GM23338 (cell line): ENCODE results near the gene GNA12. TPM values are rescaled to one million over a fixed set of nuclear protein-coding genes. Genes with fewer than 3 reads are reported as not detected.

ENCODE experiments used
- ATAC-seq: fragments of 200-7000 bp; cut with Tn5 transposase; 3 replicates; pipeline ENCODE4 v1.9.1; 2020
- DNase-seq: peaks from one replicate; pipeline ENCODE4 v3.0.0-alpha.2; 2015; ENCODE audit warnings: low spot score
- H2AFZ ChIP-seq: fragments of 200-600 bp; sonication (generic); 2 replicates; pipeline ENCODE4 v1.8.0; 2016; ENCODE audit warnings: antibody characterized with exemption, mild to moderate bottlenecking, moderate library complexity
- H3F3A ChIP-seq: fragments of 200-600 bp; sonication (generic); replicated peaks from 2 replicates; pipeline ENCODE4 v1.8.0; 2017; ENCODE audit warnings: antibody characterized with exemption, mixed run types, low read depth
- H3K27ac ChIP-seq: fragments of 200-600 bp; sonication (generic); 2 replicates; pipeline ENCODE4 v1.6.1; 2016; ENCODE audit warnings: low read depth
- H3K27me3 ChIP-seq: fragments of 200-600 bp; sonication (generic); 2 replicates; pipeline ENCODE4 v1.8.0; 2016; ENCODE audit warnings: mild to moderate bottlenecking, mixed run types, moderate library complexity; ENCODE audit not compliant: insufficient read depth
- H3K36me3 ChIP-seq: fragments of 200-600 bp; sonication (generic); 2 replicates; pipeline ENCODE4 v1.8.0; 2016; ENCODE audit warnings: mild to moderate bottlenecking; ENCODE audit not compliant: insufficient read depth
- H3K4me1 ChIP-seq: fragments of 200-600 bp; sonication (generic); 2 replicates; pipeline ENCODE4 v1.8.0; 2016; ENCODE audit warnings: mild to moderate bottlenecking, moderate library complexity; ENCODE audit not compliant: insufficient read depth
- H3K4me2 ChIP-seq: fragments of 200-600 bp; sonication (generic); 2 replicates; pipeline ENCODE4 v1.7.1; 2017; ENCODE audit warnings: mixed run types
- H3K4me3 ChIP-seq: fragments of 200-600 bp; sonication (generic); 2 replicates; pipeline ENCODE4 v1.6.1; 2016; ENCODE audit warnings: mixed run types
- H3K79me2 ChIP-seq: fragments of 200-600 bp; sonication (generic); replicated peaks from 2 replicates; pipeline ENCODE4 v1.8.0; 2017; ENCODE audit warnings: mild to moderate bottlenecking; ENCODE audit not compliant: insufficient read depth
- H3K9me2 ChIP-seq: fragments of 200-600 bp; sonication (generic); 2 replicates; pipeline ENCODE4 v1.8.0; 2017; ENCODE audit not compliant: insufficient read depth
- H4K20me1 ChIP-seq: fragments of 200-600 bp; sonication (generic); replicated peaks from 2 replicates; pipeline ENCODE4 v1.8.0; 2017; ENCODE audit warnings: mild to moderate bottlenecking; ENCODE audit not compliant: insufficient read depth
- H3K27ac Mint-ChIP-seq: 2 replicates; pipeline ENCODE4 v1.8.0; 2020; ENCODE audit warnings: inconsistent platforms, mild to moderate bottlenecking, moderate library complexity, mixed read lengths
- H3K27me3 Mint-ChIP-seq: 3 replicates; pipeline ENCODE4 v1.8.0; 2022; ENCODE audit warnings: low read depth, mild to moderate bottlenecking, moderate library complexity, mixed read lengths, inconsistent platforms; ENCODE audit not compliant: insufficient read depth, poor library complexity
- H3K36me3 Mint-ChIP-seq: 3 replicates; pipeline ENCODE4 v1.8.0; 2021; ENCODE audit warnings: low read depth, mild to moderate bottlenecking, inconsistent platforms, moderate library complexity, mixed read lengths
- H3K4me1 Mint-ChIP-seq: 3 replicates; pipeline ENCODE4 v1.8.0; 2020; ENCODE audit warnings: mild to moderate bottlenecking, inconsistent platforms, mixed read lengths
- H3K4me3 Mint-ChIP-seq: 3 replicates; pipeline ENCODE4 v1.8.0; 2021; ENCODE audit warnings: moderate library complexity, mild to moderate bottlenecking, inconsistent platforms, mixed read lengths
- H3K9me3 Mint-ChIP-seq: 3 replicates; pipeline ENCODE4 v1.8.0; 2020; ENCODE audit warnings: moderate library complexity, mild to moderate bottlenecking, inconsistent platforms, mixed read lengths
- CREB1 ChIP-seq: fragments of 250-450 bp; sonication (Bioruptor Pico); IDR thresholded peaks from 2 replicates; pipeline ENCODE4 v1.5.0; 2020; ENCODE audit warnings: low read depth, mild to moderate bottlenecking, moderate library complexity
- EZH2 ChIP-seq: fragments of 200-600 bp; sonication (generic); IDR thresholded peaks from one replicate; pipeline ENCODE4 v1.8.0; 2017; ENCODE audit warnings: antibody characterized with exemption, mild to moderate bottlenecking, low read depth; ENCODE audit not compliant: unreplicated experiment
- EZH2phosphoT487 ChIP-seq: fragments of 200-600 bp; sonication (generic); IDR thresholded peaks from one replicate; pipeline ENCODE4 v1.8.1; 2018; ENCODE audit warnings: antibody characterized with exemption; ENCODE audit not compliant: unreplicated experiment
- JUNB ChIP-seq: IDR thresholded peaks from one replicate; pipeline ENCODE4 v1.6.1; 2016; ENCODE audit warnings: antibody characterized with exemption; ENCODE audit not compliant: unreplicated experiment
- NANOG ChIP-seq: IDR thresholded peaks from 2 replicates; pipeline ENCODE4 v1.6.1; 2016; ENCODE audit warnings: antibody characterized with exemption, borderline replicate concordance
- POLR2AphosphoS5 ChIP-seq: IDR thresholded peaks from 2 replicates; pipeline ENCODE4 v1.6.1; 2016; ENCODE audit warnings: antibody characterized with exemption, low read depth
- STAT1 ChIP-seq: IDR thresholded peaks from one replicate; pipeline ENCODE4 v1.6.1; 2016; ENCODE audit warnings: antibody characterized with exemption; ENCODE audit not compliant: unreplicated experiment
- ZNF114 ChIP-seq: fragments of 250-450 bp; sonication (Bioruptor Pico); IDR thresholded peaks from 2 replicates; pipeline ENCODE4 v1.5.0; 2020; ENCODE audit warnings: mild to moderate bottlenecking, moderate library complexity
- ZNF331 ChIP-seq: fragments of 250-450 bp; sonication (Bioruptor Pico); IDR thresholded peaks from 2 replicates; pipeline ENCODE4 v1.5.0; 2020; ENCODE audit warnings: low read depth, mild to moderate bottlenecking, moderate library complexity
- polyA plus RNA-seq: library from polyadenylated mRNA; unstranded; fragments of >200 nt; fragmentation: Nextera tagmentation; extraction: Ambion mirVana; gene quantifications from 2 replicates; pipeline ENCODE4 v1.2.1, GENCODE V29; 2016
- total RNA-seq: library from RNA; depleted of rRNA; stranded (reverse); fragments of >200 nt; shearing (Covaris generic); gene quantifications from 2 replicates; pipeline ENCODE4 v1.2.3, GENCODE V29; 2014
- TF ChIP-seq, protein P1 (sequence below): IDR thresholded peaks from 2 replicates; pipeline ENCODE4 v1.6.1; 2016; ENCODE audit warnings: antibody characterized with exemption
- TF ChIP-seq, protein P2 (sequence below), 2 experiments: fragments of 200-600 bp in 1 of 2; sonication (generic) in 1 of 2; conservative IDR thresholded peaks; 2 replicates each; pipeline versions ENCODE4 v1.5.1 to v1.6.1; 2016 to 2017; ENCODE audit warnings: antibody characterized with exemption in 2 of 2, low read depth in 2 of 2, mild to moderate bottlenecking in 2 of 2, moderate library complexity in 1 of 2
- TF ChIP-seq, protein P3 (sequence below): IDR thresholded peaks from one replicate; pipeline ENCODE4 v1.6.1; 2018; ENCODE audit warnings: antibody characterized with exemption; ENCODE audit not compliant: unreplicated experiment
- TF ChIP-seq, protein P4 (sequence below): fragments of 250-450 bp; sonication (Bioruptor Pico); IDR thresholded peaks from 2 replicates; pipeline ENCODE4 v1.5.0; 2020; ENCODE audit warnings: mild to moderate bottlenecking, moderate library complexity

The GNA12 gene
- total and polyA plus RNA-seq, 2 experiments from 2014 or later: 24.0 to 87.7 TPM

DNA sequence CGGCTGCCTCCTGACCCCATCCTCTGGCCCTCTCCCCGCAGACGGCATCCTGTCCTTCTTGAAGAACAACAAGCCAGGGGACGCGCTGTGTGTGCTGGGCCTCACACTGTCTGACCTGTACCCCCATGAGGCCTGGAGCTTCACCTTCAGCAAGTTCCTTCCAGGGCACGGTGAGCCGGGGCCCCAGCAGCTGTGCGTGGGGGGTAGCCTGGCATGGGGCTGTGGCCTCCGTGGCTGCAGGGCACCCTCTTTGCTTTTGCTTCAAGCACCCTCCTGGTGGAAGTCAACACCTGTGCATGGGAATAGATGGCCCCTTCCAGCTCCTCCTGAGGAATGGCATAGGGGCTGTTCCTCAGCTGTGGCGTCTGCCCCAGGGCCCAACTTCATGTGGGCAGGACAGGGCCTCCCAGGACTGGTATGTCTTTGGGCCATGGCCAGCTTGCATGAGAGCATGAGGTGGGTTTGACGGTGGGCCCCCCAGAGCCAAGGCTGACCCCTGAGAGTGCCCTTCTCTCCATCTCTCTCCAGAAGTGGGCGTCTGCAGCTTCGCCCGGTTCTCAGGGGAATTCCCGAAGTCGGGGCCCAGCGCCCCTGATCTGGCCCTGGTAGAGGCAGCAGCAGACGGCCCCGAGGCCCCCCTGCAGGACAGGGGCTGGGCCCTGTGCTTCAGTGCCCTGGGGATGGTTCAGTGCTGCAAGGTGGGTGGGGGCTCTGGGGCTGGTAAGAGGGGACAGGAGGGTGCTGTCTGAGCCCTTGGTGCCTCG, 135.4 kb downstream of the GNA12 start:
- Mint-ChIP-seq H3K36me3 (peaks cover 7% of the 10 kb centered on the region; the same call in 2 of the 3 replicates), H3K4me1 (peaks cover 16% of the 10 kb centered on the region), H3K27me3 (peaks cover 14% of the 10 kb centered on the region), H3K9me3 (0 out of 3 replicates have a peak, but pooled peaks cover 2% of the 10 kb centered on the region), H3K4me3 (no peak overlapping the region), H3K27ac (no peak overlapping the region)
- Histone ChIP-seq H2AFZ (no peak overlapping the region), H4K20me1 (no peaks in the 10 kb centered on the region; the same call in 1 of the 2 replicates), H3K79me2 (no peaks in the 10 kb centered on the region), H3K27ac (no peak overlapping the region), H3F3A (no peaks in the 10 kb centered on the region), H3K36me3 (no peaks in the 10 kb centered on the region), H3K4me2 (no peak overlapping the region), H3K9me2 (no peaks in the 10 kb centered on the region), H3K4me1 (no peaks in the 10 kb centered on the region), H3K27me3 (no peaks in the 10 kb centered on the region), H3K4me3 (no peak overlapping the region)
- ATAC-seq (no peak), DNase-seq (no peak)
- no peak for TF ChIP-seq JUNB
- TF ChIP-seq EZH2: no peak
- no peak for TF ChIP-seq ZNF331 (CRISPR knock-in tag)
- TF ChIP-seq, protein P1, sequence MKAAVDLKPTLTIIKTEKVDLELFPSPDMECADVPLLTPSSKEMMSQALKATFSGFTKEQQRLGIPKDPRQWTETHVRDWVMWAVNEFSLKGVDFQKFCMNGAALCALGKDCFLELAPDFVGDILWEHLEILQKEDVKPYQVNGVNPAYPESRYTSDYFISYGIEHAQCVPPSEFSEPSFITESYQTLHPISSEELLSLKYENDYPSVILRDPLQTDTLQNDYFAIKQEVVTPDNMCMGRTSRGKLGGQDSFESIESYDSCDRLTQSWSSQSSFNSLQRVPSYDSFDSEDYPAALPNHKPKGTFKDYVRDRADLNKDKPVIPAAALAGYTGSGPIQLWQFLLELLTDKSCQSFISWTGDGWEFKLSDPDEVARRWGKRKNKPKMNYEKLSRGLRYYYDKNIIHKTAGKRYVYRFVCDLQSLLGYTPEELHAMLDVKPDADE: no peak
- no peak for TF ChIP-seq NANOG
- TF ChIP-seq, protein P2, sequence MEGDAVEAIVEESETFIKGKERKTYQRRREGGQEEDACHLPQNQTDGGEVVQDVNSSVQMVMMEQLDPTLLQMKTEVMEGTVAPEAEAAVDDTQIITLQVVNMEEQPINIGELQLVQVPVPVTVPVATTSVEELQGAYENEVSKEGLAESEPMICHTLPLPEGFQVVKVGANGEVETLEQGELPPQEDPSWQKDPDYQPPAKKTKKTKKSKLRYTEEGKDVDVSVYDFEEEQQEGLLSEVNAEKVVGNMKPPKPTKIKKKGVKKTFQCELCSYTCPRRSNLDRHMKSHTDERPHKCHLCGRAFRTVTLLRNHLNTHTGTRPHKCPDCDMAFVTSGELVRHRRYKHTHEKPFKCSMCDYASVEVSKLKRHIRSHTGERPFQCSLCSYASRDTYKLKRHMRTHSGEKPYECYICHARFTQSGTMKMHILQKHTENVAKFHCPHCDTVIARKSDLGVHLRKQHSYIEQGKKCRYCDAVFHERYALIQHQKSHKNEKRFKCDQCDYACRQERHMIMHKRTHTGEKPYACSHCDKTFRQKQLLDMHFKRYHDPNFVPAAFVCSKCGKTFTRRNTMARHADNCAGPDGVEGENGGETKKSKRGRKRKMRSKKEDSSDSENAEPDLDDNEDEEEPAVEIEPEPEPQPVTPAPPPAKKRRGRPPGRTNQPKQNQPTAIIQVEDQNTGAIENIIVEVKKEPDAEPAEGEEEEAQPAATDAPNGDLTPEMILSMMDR (conservative IDR thresholded peaks at IDR 0.05; ENCODE audit: low read depth in 2 of 2): no peak
- no peak for TF ChIP-seq EZH2phosphoT487
- TF ChIP-seq, protein P3, sequence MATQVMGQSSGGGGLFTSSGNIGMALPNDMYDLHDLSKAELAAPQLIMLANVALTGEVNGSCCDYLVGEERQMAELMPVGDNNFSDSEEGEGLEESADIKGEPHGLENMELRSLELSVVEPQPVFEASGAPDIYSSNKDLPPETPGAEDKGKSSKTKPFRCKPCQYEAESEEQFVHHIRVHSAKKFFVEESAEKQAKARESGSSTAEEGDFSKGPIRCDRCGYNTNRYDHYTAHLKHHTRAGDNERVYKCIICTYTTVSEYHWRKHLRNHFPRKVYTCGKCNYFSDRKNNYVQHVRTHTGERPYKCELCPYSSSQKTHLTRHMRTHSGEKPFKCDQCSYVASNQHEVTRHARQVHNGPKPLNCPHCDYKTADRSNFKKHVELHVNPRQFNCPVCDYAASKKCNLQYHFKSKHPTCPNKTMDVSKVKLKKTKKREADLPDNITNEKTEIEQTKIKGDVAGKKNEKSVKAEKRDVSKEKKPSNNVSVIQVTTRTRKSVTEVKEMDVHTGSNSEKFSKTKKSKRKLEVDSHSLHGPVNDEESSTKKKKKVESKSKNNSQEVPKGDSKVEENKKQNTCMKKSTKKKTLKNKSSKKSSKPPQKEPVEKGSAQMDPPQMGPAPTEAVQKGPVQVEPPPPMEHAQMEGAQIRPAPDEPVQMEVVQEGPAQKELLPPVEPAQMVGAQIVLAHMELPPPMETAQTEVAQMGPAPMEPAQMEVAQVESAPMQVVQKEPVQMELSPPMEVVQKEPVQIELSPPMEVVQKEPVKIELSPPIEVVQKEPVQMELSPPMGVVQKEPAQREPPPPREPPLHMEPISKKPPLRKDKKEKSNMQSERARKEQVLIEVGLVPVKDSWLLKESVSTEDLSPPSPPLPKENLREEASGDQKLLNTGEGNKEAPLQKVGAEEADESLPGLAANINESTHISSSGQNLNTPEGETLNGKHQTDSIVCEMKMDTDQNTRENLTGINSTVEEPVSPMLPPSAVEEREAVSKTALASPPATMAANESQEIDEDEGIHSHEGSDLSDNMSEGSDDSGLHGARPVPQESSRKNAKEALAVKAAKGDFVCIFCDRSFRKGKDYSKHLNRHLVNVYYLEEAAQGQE: no peak
- TF ChIP-seq ZNF114 (CRISPR knock-in tag): no peak
- TF ChIP-seq STAT1: no peak
- TF ChIP-seq CREB1: no peak
- TF ChIP-seq, protein P4, sequence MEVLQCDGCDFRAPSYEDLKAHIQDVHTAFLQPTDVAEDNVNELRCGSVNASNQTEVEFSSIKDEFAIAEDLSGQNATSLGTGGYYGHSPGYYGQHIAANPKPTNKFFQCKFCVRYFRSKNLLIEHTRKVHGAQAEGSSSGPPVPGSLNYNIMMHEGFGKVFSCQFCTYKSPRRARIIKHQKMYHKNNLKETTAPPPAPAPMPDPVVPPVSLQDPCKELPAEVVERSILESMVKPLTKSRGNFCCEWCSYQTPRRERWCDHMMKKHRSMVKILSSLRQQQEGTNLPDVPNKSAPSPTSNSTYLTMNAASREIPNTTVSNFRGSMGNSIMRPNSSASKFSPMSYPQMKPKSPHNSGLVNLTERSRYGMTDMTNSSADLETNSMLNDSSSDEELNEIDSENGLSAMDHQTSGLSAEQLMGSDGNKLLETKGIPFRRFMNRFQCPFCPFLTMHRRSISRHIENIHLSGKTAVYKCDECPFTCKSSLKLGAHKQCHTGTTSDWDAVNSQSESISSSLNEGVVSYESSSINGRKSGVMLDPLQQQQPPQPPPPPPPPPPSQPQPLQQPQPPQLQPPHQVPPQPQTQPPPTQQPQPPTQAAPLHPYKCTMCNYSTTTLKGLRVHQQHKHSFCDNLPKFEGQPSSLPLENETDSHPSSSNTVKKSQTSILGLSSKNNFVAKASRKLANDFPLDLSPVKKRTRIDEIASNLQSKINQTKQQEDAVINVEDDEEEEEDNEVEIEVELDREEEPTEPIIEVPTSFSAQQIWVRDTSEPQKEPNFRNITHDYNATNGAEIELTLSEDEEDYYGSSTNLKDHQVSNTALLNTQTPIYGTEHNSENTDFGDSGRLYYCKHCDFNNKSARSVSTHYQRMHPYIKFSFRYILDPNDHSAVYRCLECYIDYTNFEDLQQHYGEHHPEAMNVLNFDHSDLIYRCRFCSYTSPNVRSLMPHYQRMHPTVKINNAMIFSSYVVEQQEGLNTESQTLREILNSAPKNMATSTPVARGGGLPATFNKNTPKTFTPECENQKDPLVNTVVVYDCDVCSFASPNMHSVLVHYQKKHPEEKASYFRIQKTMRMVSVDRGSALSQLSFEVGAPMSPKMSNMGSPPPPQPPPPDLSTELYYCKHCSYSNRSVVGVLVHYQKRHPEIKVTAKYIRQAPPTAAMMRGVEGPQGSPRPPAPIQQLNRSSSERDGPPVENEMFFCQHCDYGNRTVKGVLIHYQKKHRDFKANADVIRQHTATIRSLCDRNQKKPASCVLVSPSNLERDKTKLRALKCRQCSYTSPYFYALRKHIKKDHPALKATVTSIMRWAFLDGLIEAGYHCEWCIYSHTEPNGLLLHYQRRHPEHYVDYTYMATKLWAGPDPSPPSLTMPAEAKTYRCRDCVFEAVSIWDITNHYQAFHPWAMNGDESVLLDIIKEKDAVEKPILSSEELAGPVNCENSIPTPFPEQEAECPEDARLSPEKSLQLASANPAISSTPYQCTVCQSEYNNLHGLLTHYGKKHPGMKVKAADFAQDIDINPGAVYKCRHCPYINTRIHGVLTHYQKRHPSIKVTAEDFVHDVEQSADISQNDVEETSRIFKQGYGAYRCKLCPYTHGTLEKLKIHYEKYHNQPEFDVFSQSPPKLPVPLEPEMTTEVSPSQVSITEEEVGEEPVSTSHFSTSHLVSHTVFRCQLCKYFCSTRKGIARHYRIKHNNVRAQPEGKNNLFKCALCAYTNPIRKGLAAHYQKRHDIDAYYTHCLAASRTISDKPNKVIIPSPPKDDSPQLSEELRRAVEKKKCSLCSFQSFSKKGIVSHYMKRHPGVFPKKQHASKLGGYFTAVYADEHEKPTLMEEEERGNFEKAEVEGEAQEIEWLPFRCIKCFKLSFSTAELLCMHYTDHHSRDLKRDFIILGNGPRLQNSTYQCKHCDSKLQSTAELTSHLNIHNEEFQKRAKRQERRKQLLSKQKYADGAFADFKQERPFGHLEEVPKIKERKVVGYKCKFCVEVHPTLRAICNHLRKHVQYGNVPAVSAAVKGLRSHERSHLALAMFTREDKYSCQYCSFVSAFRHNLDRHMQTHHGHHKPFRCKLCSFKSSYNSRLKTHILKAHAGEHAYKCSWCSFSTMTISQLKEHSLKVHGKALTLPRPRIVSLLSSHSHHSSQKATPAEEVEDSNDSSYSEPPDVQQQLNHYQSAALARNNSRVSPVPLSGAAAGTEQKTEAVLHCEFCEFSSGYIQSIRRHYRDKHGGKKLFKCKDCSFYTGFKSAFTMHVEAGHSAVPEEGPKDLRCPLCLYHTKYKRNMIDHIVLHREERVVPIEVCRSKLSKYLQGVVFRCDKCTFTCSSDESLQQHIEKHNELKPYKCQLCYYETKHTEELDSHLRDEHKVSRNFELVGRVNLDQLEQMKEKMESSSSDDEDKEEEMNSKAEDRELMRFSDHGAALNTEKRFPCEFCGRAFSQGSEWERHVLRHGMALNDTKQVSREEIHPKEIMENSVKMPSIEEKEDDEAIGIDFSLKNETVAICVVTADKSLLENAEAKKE (CRISPR knock-in tag): no peak
- TF ChIP-seq POLR2AphosphoS5: no peak; the same call in 1 of the 2 replicates
